A549 (cell line): Measurements from ENCODE around the gene ITCH.

Source experiments
- CBX2 ChIP-seq: fragments of 200-600 bp; sonication (generic); IDR thresholded peaks from 2 replicates; pipeline ENCODE4 v1.6.1; 2016; ENCODE audit warnings: low read depth, mild to moderate bottlenecking, borderline replicate concordance
- CTCF ChIP-seq: fragments of >200 bp; sonication (Bioruptor Twin); formaldehyde crosslinking; IDR thresholded peaks from 3 replicates; pipeline ENCODE4 v1.5.1; 2016
- HMGXB4 ChIP-seq: fragments of 250-450 bp; sonication (Bioruptor Pico); IDR thresholded peaks from 2 replicates; pipeline ENCODE4 v1.5.0; 2021; ENCODE audit warnings: mild to moderate bottlenecking, moderate library complexity, borderline replicate concordance
- POLR2A ChIP-seq: IDR thresholded peaks from 2 replicates; pipeline ENCODE4 v1.6.1; 2012; ENCODE audit warnings: mild to moderate bottlenecking, low read length
- RAD21 ChIP-seq, 2 experiments: fragments of >200 bp in 1 of 2; sonication (Bioruptor Twin) in 1 of 2; formaldehyde crosslinking in 1 of 2; IDR thresholded peaks in 1 of 2; conservative IDR thresholded peaks in 1 of 2; 2 replicates in 1 of 2; 3 replicates in 1 of 2; pipeline ENCODE4 v1.6.1; 2012 to 2018; ENCODE audit warnings: inconsistent platforms in 1 of 2
- REST ChIP-seq: fragments of 200-600 bp; sonication (generic); IDR thresholded peaks from 2 replicates; pipeline ENCODE4 v1.6.1; 2016; ENCODE audit warnings: antibody characterized with exemption, mild to moderate bottlenecking, moderate library complexity
- ZC3H11A ChIP-seq: fragments of 450-650 bp; IDR thresholded peaks from 2 replicates; pipeline ENCODE4 v1.6.1; 2014; ENCODE audit warnings: antibody characterized with exemption, mild to moderate bottlenecking

GRCh38 chr20:34318609-34319443 is 44.2 kb upstream of the ITCH start:
- TF ChIP-seq RAD21 (conservative IDR thresholded peaks at IDR 0.05 in 1 of 2, IDR thresholded peaks at IDR 0.05 in 1 of 2) (no peak), CTCF (no peak), POLR2A (no peak), CBX2 (no peak), ZC3H11A (no peak), REST (no peak), HMGXB4 (CRISPR knock-in tag) (no peak)
